GM23338 (cell line): Measurements from ENCODE around the gene CLEC1A. TPM values are rescaled to one million over a fixed set of nuclear protein-coding genes. Genes with fewer than 3 reads are reported as not detected.

ENCODE experiments used
- ATAC-seq: fragments of 200-7000 bp; cut with Tn5 transposase; 3 replicates; pipeline ENCODE4 v1.9.1; 2020
- DNase-seq: peaks from one replicate; pipeline ENCODE4 v3.0.0-alpha.2; 2015; ENCODE audit warnings: low spot score
- H2AFZ ChIP-seq: fragments of 200-600 bp; sonication (generic); 2 replicates; pipeline ENCODE4 v1.8.0; 2016; ENCODE audit warnings: antibody characterized with exemption, mild to moderate bottlenecking, moderate library complexity
- H3F3A ChIP-seq: fragments of 200-600 bp; sonication (generic); replicated peaks from 2 replicates; pipeline ENCODE4 v1.8.0; 2017; ENCODE audit warnings: antibody characterized with exemption, mixed run types, low read depth
- H3K27ac ChIP-seq: fragments of 200-600 bp; sonication (generic); 2 replicates; pipeline ENCODE4 v1.6.1; 2016; ENCODE audit warnings: low read depth
- H3K27me3 ChIP-seq: fragments of 200-600 bp; sonication (generic); 2 replicates; pipeline ENCODE4 v1.8.0; 2016; ENCODE audit warnings: mild to moderate bottlenecking, mixed run types, moderate library complexity; ENCODE audit not compliant: insufficient read depth
- H3K36me3 ChIP-seq: fragments of 200-600 bp; sonication (generic); 2 replicates; pipeline ENCODE4 v1.8.0; 2016; ENCODE audit warnings: mild to moderate bottlenecking; ENCODE audit not compliant: insufficient read depth
- H3K4me1 ChIP-seq: fragments of 200-600 bp; sonication (generic); 2 replicates; pipeline ENCODE4 v1.8.0; 2016; ENCODE audit warnings: mild to moderate bottlenecking, moderate library complexity; ENCODE audit not compliant: insufficient read depth
- H3K4me2 ChIP-seq: fragments of 200-600 bp; sonication (generic); 2 replicates; pipeline ENCODE4 v1.7.1; 2017; ENCODE audit warnings: mixed run types
- H3K4me3 ChIP-seq: fragments of 200-600 bp; sonication (generic); 2 replicates; pipeline ENCODE4 v1.6.1; 2016; ENCODE audit warnings: mixed run types
- H3K79me2 ChIP-seq: fragments of 200-600 bp; sonication (generic); replicated peaks from 2 replicates; pipeline ENCODE4 v1.8.0; 2017; ENCODE audit warnings: mild to moderate bottlenecking; ENCODE audit not compliant: insufficient read depth
- H3K9me2 ChIP-seq: fragments of 200-600 bp; sonication (generic); 2 replicates; pipeline ENCODE4 v1.8.0; 2017; ENCODE audit not compliant: insufficient read depth
- H4K20me1 ChIP-seq: fragments of 200-600 bp; sonication (generic); replicated peaks from 2 replicates; pipeline ENCODE4 v1.8.0; 2017; ENCODE audit warnings: mild to moderate bottlenecking; ENCODE audit not compliant: insufficient read depth
- H3K27ac Mint-ChIP-seq: 2 replicates; pipeline ENCODE4 v1.8.0; 2020; ENCODE audit warnings: inconsistent platforms, mild to moderate bottlenecking, moderate library complexity, mixed read lengths
- H3K27me3 Mint-ChIP-seq: 3 replicates; pipeline ENCODE4 v1.8.0; 2022; ENCODE audit warnings: low read depth, mild to moderate bottlenecking, moderate library complexity, mixed read lengths, inconsistent platforms; ENCODE audit not compliant: insufficient read depth, poor library complexity
- H3K36me3 Mint-ChIP-seq: 3 replicates; pipeline ENCODE4 v1.8.0; 2021; ENCODE audit warnings: low read depth, mild to moderate bottlenecking, inconsistent platforms, moderate library complexity, mixed read lengths
- H3K4me1 Mint-ChIP-seq: 3 replicates; pipeline ENCODE4 v1.8.0; 2020; ENCODE audit warnings: mild to moderate bottlenecking, inconsistent platforms, mixed read lengths
- H3K4me3 Mint-ChIP-seq: 3 replicates; pipeline ENCODE4 v1.8.0; 2021; ENCODE audit warnings: moderate library complexity, mild to moderate bottlenecking, inconsistent platforms, mixed read lengths
- H3K9me3 Mint-ChIP-seq: 3 replicates; pipeline ENCODE4 v1.8.0; 2020; ENCODE audit warnings: moderate library complexity, mild to moderate bottlenecking, inconsistent platforms, mixed read lengths
- CREB1 ChIP-seq: fragments of 250-450 bp; sonication (Bioruptor Pico); IDR thresholded peaks from 2 replicates; pipeline ENCODE4 v1.5.0; 2020; ENCODE audit warnings: low read depth, mild to moderate bottlenecking, moderate library complexity
- CTCF ChIP-seq, 2 experiments: fragments of 200-600 bp in 1 of 2; sonication (generic) in 1 of 2; conservative IDR thresholded peaks; 2 replicates each; pipeline versions ENCODE4 v1.5.1 to v1.6.1; 2016 to 2017; ENCODE audit warnings: antibody characterized with exemption in 2 of 2, low read depth in 2 of 2, mild to moderate bottlenecking in 2 of 2, moderate library complexity in 1 of 2
- ETS1 ChIP-seq: IDR thresholded peaks from 2 replicates; pipeline ENCODE4 v1.6.1; 2016; ENCODE audit warnings: antibody characterized with exemption
- EZH2 ChIP-seq: fragments of 200-600 bp; sonication (generic); IDR thresholded peaks from one replicate; pipeline ENCODE4 v1.8.0; 2017; ENCODE audit warnings: antibody characterized with exemption, mild to moderate bottlenecking, low read depth; ENCODE audit not compliant: unreplicated experiment
- EZH2phosphoT487 ChIP-seq: fragments of 200-600 bp; sonication (generic); IDR thresholded peaks from one replicate; pipeline ENCODE4 v1.8.1; 2018; ENCODE audit warnings: antibody characterized with exemption; ENCODE audit not compliant: unreplicated experiment
- JUNB ChIP-seq: IDR thresholded peaks from one replicate; pipeline ENCODE4 v1.6.1; 2016; ENCODE audit warnings: antibody characterized with exemption; ENCODE audit not compliant: unreplicated experiment
- NANOG ChIP-seq: IDR thresholded peaks from 2 replicates; pipeline ENCODE4 v1.6.1; 2016; ENCODE audit warnings: antibody characterized with exemption, borderline replicate concordance
- POLR2AphosphoS5 ChIP-seq: IDR thresholded peaks from 2 replicates; pipeline ENCODE4 v1.6.1; 2016; ENCODE audit warnings: antibody characterized with exemption, low read depth
- ZNF114 ChIP-seq: fragments of 250-450 bp; sonication (Bioruptor Pico); IDR thresholded peaks from 2 replicates; pipeline ENCODE4 v1.5.0; 2020; ENCODE audit warnings: mild to moderate bottlenecking, moderate library complexity
- polyA plus RNA-seq: library from polyadenylated mRNA; unstranded; fragments of >200 nt; fragmentation: Nextera tagmentation; extraction: Ambion mirVana; gene quantifications from 2 replicates; pipeline ENCODE4 v1.2.1, GENCODE V29; 2016
- total RNA-seq: library from RNA; depleted of rRNA; stranded (reverse); fragments of >200 nt; shearing (Covaris generic); gene quantifications from 2 replicates; pipeline ENCODE4 v1.2.3, GENCODE V29; 2014
- TF ChIP-seq, protein P1 (sequence below): IDR thresholded peaks from one replicate; pipeline ENCODE4 v1.6.1; 2018; ENCODE audit warnings: antibody characterized with exemption; ENCODE audit not compliant: unreplicated experiment
- TF ChIP-seq, protein P2 (sequence below): fragments of 250-450 bp; sonication (Bioruptor Pico); IDR thresholded peaks from 2 replicates; pipeline ENCODE4 v1.5.0; 2020; ENCODE audit warnings: mild to moderate bottlenecking, moderate library complexity

Gene CLEC1A
- total and polyA plus RNA-seq, 2 experiments from 2014 or later, result 1.1 TPM; not detected in 1

DNA sequence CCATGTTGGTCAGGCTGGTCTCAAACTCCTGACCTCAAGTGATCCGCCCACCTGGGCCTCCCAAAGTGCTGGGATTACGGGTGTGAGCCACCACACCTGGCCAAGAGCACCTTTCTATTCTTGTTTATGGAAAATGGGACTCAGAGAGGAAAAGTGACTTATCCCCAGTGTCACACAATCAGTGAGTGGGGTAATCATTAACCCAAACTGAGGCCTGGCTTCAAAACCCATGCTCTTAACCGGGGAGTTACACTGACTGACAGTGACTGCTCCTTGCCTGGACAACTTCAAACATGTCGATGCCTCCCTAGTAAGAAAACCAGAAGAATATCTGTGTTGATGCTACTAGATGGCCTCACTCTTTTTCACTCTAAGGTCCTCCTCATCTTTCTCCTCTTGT, 23.9 kb upstream of the CLEC1A start (continued):
- TF ChIP-seq CTCF (conservative IDR thresholded peaks at IDR 0.05; ENCODE audit: low read depth in 2 of 2) (no peak), ZNF114 (no peak), POLR2AphosphoS5 (no peak), NANOG (no peak)
- TF ChIP-seq, protein P1, sequence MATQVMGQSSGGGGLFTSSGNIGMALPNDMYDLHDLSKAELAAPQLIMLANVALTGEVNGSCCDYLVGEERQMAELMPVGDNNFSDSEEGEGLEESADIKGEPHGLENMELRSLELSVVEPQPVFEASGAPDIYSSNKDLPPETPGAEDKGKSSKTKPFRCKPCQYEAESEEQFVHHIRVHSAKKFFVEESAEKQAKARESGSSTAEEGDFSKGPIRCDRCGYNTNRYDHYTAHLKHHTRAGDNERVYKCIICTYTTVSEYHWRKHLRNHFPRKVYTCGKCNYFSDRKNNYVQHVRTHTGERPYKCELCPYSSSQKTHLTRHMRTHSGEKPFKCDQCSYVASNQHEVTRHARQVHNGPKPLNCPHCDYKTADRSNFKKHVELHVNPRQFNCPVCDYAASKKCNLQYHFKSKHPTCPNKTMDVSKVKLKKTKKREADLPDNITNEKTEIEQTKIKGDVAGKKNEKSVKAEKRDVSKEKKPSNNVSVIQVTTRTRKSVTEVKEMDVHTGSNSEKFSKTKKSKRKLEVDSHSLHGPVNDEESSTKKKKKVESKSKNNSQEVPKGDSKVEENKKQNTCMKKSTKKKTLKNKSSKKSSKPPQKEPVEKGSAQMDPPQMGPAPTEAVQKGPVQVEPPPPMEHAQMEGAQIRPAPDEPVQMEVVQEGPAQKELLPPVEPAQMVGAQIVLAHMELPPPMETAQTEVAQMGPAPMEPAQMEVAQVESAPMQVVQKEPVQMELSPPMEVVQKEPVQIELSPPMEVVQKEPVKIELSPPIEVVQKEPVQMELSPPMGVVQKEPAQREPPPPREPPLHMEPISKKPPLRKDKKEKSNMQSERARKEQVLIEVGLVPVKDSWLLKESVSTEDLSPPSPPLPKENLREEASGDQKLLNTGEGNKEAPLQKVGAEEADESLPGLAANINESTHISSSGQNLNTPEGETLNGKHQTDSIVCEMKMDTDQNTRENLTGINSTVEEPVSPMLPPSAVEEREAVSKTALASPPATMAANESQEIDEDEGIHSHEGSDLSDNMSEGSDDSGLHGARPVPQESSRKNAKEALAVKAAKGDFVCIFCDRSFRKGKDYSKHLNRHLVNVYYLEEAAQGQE, result no peak

DNA sequence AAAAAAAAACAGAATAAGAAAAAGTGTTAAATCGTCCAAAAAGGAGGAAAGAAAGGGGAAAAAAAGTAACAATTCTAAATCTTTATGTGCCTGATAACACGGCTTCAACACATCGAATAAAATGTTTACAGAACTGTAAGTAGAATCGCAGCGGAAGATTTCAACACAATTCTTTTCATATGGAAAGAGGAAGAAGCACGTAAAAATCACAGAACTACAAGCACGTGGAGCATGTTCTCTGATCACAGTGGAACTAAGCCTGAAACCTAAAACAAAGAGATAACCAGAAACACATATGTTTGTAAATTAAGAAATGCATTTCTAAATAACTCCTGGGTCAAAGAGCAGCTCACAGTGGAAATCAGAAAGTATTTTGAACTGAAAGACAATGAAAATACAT, 22.5 kb upstream of the CLEC1A start:
- H3K9me3 Mint-ChIP-seq, result no peaks in the 10 kb centered on the region
- no peaks in the 10 kb centered on the region for H3K4me1 Mint-ChIP-seq
- no peak overlapping the region for H2AFZ ChIP-seq
- H3K4me2 ChIP-seq, result no peak overlapping the region
- H3K36me3 Mint-ChIP-seq, result no peaks in the 10 kb centered on the region
- no peak overlapping the region for H3K27ac Mint-ChIP-seq
- H3K27me3 Mint-ChIP-seq, result no peaks in the 10 kb centered on the region
- H3K9me2 ChIP-seq, result no peaks in the 10 kb centered on the region
- no peaks in the 10 kb centered on the region for H3K36me3 ChIP-seq
- H3K27ac ChIP-seq, result no peak overlapping the region
- no peak overlapping the region for H3K4me3 Mint-ChIP-seq
- H3K27me3 ChIP-seq, result no peaks in the 10 kb centered on the region
- ATAC-seq, result no peak
- no peak overlapping the region for H3K4me3 ChIP-seq
- no peaks in the 10 kb centered on the region for H3F3A ChIP-seq
- no peak for DNase-seq
- no peaks in the 10 kb centered on the region for H3K4me1 ChIP-seq
- H3K79me2 ChIP-seq, result no peaks in the 10 kb centered on the region
- no peaks in the 10 kb centered on the region for H4K20me1 ChIP-seq
- TF ChIP-seq EZH2 (no peak), EZH2phosphoT487 (no peak), ETS1 (no peak), ZNF114 (no peak), CTCF (conservative IDR thresholded peaks at IDR 0.05; ENCODE audit: low read depth in 2 of 2) (no peak), JUNB (no peak), CREB1 (no peak)
- TF ChIP-seq, protein P2, sequence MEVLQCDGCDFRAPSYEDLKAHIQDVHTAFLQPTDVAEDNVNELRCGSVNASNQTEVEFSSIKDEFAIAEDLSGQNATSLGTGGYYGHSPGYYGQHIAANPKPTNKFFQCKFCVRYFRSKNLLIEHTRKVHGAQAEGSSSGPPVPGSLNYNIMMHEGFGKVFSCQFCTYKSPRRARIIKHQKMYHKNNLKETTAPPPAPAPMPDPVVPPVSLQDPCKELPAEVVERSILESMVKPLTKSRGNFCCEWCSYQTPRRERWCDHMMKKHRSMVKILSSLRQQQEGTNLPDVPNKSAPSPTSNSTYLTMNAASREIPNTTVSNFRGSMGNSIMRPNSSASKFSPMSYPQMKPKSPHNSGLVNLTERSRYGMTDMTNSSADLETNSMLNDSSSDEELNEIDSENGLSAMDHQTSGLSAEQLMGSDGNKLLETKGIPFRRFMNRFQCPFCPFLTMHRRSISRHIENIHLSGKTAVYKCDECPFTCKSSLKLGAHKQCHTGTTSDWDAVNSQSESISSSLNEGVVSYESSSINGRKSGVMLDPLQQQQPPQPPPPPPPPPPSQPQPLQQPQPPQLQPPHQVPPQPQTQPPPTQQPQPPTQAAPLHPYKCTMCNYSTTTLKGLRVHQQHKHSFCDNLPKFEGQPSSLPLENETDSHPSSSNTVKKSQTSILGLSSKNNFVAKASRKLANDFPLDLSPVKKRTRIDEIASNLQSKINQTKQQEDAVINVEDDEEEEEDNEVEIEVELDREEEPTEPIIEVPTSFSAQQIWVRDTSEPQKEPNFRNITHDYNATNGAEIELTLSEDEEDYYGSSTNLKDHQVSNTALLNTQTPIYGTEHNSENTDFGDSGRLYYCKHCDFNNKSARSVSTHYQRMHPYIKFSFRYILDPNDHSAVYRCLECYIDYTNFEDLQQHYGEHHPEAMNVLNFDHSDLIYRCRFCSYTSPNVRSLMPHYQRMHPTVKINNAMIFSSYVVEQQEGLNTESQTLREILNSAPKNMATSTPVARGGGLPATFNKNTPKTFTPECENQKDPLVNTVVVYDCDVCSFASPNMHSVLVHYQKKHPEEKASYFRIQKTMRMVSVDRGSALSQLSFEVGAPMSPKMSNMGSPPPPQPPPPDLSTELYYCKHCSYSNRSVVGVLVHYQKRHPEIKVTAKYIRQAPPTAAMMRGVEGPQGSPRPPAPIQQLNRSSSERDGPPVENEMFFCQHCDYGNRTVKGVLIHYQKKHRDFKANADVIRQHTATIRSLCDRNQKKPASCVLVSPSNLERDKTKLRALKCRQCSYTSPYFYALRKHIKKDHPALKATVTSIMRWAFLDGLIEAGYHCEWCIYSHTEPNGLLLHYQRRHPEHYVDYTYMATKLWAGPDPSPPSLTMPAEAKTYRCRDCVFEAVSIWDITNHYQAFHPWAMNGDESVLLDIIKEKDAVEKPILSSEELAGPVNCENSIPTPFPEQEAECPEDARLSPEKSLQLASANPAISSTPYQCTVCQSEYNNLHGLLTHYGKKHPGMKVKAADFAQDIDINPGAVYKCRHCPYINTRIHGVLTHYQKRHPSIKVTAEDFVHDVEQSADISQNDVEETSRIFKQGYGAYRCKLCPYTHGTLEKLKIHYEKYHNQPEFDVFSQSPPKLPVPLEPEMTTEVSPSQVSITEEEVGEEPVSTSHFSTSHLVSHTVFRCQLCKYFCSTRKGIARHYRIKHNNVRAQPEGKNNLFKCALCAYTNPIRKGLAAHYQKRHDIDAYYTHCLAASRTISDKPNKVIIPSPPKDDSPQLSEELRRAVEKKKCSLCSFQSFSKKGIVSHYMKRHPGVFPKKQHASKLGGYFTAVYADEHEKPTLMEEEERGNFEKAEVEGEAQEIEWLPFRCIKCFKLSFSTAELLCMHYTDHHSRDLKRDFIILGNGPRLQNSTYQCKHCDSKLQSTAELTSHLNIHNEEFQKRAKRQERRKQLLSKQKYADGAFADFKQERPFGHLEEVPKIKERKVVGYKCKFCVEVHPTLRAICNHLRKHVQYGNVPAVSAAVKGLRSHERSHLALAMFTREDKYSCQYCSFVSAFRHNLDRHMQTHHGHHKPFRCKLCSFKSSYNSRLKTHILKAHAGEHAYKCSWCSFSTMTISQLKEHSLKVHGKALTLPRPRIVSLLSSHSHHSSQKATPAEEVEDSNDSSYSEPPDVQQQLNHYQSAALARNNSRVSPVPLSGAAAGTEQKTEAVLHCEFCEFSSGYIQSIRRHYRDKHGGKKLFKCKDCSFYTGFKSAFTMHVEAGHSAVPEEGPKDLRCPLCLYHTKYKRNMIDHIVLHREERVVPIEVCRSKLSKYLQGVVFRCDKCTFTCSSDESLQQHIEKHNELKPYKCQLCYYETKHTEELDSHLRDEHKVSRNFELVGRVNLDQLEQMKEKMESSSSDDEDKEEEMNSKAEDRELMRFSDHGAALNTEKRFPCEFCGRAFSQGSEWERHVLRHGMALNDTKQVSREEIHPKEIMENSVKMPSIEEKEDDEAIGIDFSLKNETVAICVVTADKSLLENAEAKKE (CRISPR knock-in tag), result no peak
